Panc1 (cell line): Measurements from ENCODE around the gene RABGAP1.

Experiments
- CTCF ChIP-seq: fragments of 450-650 bp; IDR thresholded peaks from 2 replicates; pipeline ENCODE4 v1.5.1; 2017; ENCODE audit warnings: mild to moderate bottlenecking
- TCF7L2 ChIP-seq: IDR thresholded peaks from 2 replicates; pipeline ENCODE4 v1.6.1; 2011; ENCODE audit warnings: mild to moderate bottlenecking, low read depth, low read length, inconsistent platforms

GRCh38 chr9:123064716-123065115, 123.9 kb downstream of the RABGAP1 start:
- no peak for TF ChIP-seq CTCF
- TF ChIP-seq TCF7L2, result no peak
